Activated CD4-positive, alpha-beta T cell treated with anti-CD3 and anti-CD28 coated beads, Interleukin-2, amount 50 U/mL, for 16 hours (primary cell): ENCODE measurements around the gene PLXND1.
"Not testable (repeated sequence)": the region's sequence is repeated elsewhere in the genome, so short reads cannot be mapped to it uniquely, and the experiment has no call there.

ENCODE experiments used
- DNase-seq: peaks from one replicate; pipeline ENCODE4 v3.0.0-alpha.2; 2020

Gene PLXND1

GRCh38 chr3:129520960-129521359 is 85.5 kb downstream of the PLXND1 start:
- no peak for DNase-seq

- DNase-seq, result no peak
Measured at GRCh38 chr3:129519896-129520715, 86.4 kb downstream of the PLXND1 start.

GRCh38 chr3:129519449-129519848 is 87.0 kb downstream of the PLXND1 start:
- no peak for DNase-seq

- no peak for DNase-seq
Measured at GRCh38 chr3:129518581-129518980, 87.9 kb downstream of the PLXND1 start.

GRCh38 chr3:129518038-129518561 is 88.4 kb downstream of the PLXND1 start:
- DNase-seq, result no peak

- DNase-seq, result no peak
Measured at GRCh38 chr3:129517516-129517915, 89.0 kb downstream of the PLXND1 start.

GRCh38 chr3:129515821-129516432 is 90.5 kb downstream of the PLXND1 start:
- DNase-seq, result not testable (repeated sequence)

- DNase-seq, result not testable (repeated sequence)
Measured at GRCh38 chr3:129515108-129515820, 91.2 kb downstream of the PLXND1 start.

GRCh38 chr3:129514563-129514962 is 91.9 kb downstream of the PLXND1 start:
- no peak for DNase-seq

- no peak for DNase-seq
Measured at GRCh38 chr3:129514110-129514509, 92.4 kb downstream of the PLXND1 start.

- no peak for DNase-seq
Measured at GRCh38 chr3:129513705-129514104, 92.8 kb downstream of the PLXND1 start.

- no peak for DNase-seq
Measured at GRCh38 chr3:129512595-129512994, 93.9 kb downstream of the PLXND1 start.

- no peak for DNase-seq
Measured at GRCh38 chr3:129507181-129507831, 99.2 kb downstream of the PLXND1 start.

- no peak for DNase-seq
Measured at GRCh38 chr3:129506231-129506742, 100.2 kb downstream of the PLXND1 start.

GRCh38 chr3:129505341-129505740 is 101.1 kb downstream of the PLXND1 start:
- DNase-seq, result no peak
